Renal cortex interstitium (tissue), 11 donors: ENCODE results near the gene RBM28. TPM values are rescaled to one million over a fixed set of nuclear protein-coding genes. Genes with fewer than 3 reads are reported as not detected.
A peak's percentile ranks its signal among the peaks of the same experiment; 100 is the strongest.

ENCODE experiments used
- DNase-seq, 11 donors: peaks; one replicate each; pipeline ENCODE4 v3.0.0-alpha.2; 2013; ENCODE audit warnings: low read depth in 9 of 11, low spot score in 4 of 11; ENCODE audit errors: extremely low read depth in 1 of 11
- polyA plus RNA-seq, 3 donors: library from polyadenylated mRNA; unstranded; fragments of 120-200 nt; gene quantifications; one replicate each; pipeline ENCODE4 v1.2.1, GENCODE V29; 2013; ENCODE audit not compliant: insufficient read length in 3 of 3

The RBM28 gene
- polyA plus RNA-seq, 3 donors = 40.3 to 55.6 (median 45.7) TPM

GRCh38 chr7:128353610-128354009 is 9.9 kb upstream of the RBM28 start:
- no peak for DNase-seq

- DNase-seq = no peak
These were observed 9.5 kb upstream of the RBM28 start for GRCh38 chr7:128353189-128353588.

GRCh38 chr7:128352636-128353035 is 8.9 kb upstream of the RBM28 start:
- DNase-seq = no peak

- DNase-seq = peak in 1 of 11 donors; percentile 51
These were observed 8.4 kb upstream of the RBM28 start for GRCh38 chr7:128352153-128352537.

- DNase-seq = no peak
These were observed 7.8 kb upstream of the RBM28 start for GRCh38 chr7:128351296-128352152.

- DNase-seq = no peak
These were observed 7.1 kb upstream of the RBM28 start for GRCh38 chr7:128350708-128351295.

- DNase-seq = no peak
These were observed 5.7 kb upstream of the RBM28 start for GRCh38 chr7:128349466-128349825.

GRCh38 chr7:128347647-128348097 is 4.0 kb upstream of the RBM28 start:
- no peak for DNase-seq

GRCh38 chr7:128344431-128344774 is 695 bp upstream of the RBM28 start:
- DNase-seq = no peak

GRCh38 chr7:128341733-128342132 is 2.0 kb downstream of the RBM28 start:
- no peak for DNase-seq

- DNase-seq = no peak
These were observed 8.0 kb downstream of the RBM28 start for GRCh38 chr7:128335730-128336129.

- DNase-seq = no peak
These were observed 19.4 kb downstream of the RBM28 start for GRCh38 chr7:128324368-128324680.

GRCh38 chr7:128323459-128324367 is 20.0 kb downstream of the RBM28 start:
- DNase-seq = no peak

- no peak for DNase-seq
These were observed 20.7 kb downstream of the RBM28 start for GRCh38 chr7:128323040-128323439.

GRCh38 chr7:128322040-128322643 is 21.6 kb downstream of the RBM28 start:
- no peak for DNase-seq

GRCh38 chr7:128321044-128321422 is 22.7 kb downstream of the RBM28 start:
- no peak for DNase-seq

GRCh38 chr7:128318691-128319090 is 25.0 kb downstream of the RBM28 start:
- DNase-seq = no peak

- DNase-seq = no peak
These were observed 32.7 kb downstream of the RBM28 start for GRCh38 chr7:128311013-128311412.

- DNase-seq = no peak
These were observed 33.2 kb downstream of the RBM28 start for GRCh38 chr7:128310499-128310898.

GRCh38 chr7:128309976-128310375 is 33.7 kb downstream of the RBM28 start:
- DNase-seq = no peak
